Psoas muscle (tissue), 8 donors: ENCODE results near the gene ZNF620. TPM values are rescaled to one million over a fixed set of nuclear protein-coding genes. Genes with fewer than 3 reads are reported as not detected.
"Not testable (repeated sequence)": the region's sequence is repeated elsewhere in the genome, so short reads cannot be mapped to it uniquely, and the experiment has no call there.

Experiments used
- ATAC-seq, 4 donors: fragments of 200-7000 bp; cut with Tn5 transposase; one replicate each; pipeline ENCODE4 v1.9.1; 2020; ENCODE audit warnings: moderate library complexity in 3 of 4, mild to moderate bottlenecking in 2 of 4
- DNase-seq, 2 donors: peaks; one replicate each; pipeline ENCODE4 v3.0.0-alpha.2; 2020
- H3K27ac ChIP-seq: fragments of 200-600 bp; one replicate; pipeline ENCODE4 v1.8.0; 2022
- H3K27me3 ChIP-seq, 3 donors: fragments of 200-600 bp in 1 of 3; one replicate each; pipeline versions ENCODE4 v1.6.1 to v1.8.0; 2013 to 2022; ENCODE audit warnings: low read length in 2 of 3, mild to moderate bottlenecking in 2 of 3, moderate library complexity in 1 of 3; ENCODE audit not compliant: insufficient read depth in 3 of 3
- H3K36me3 ChIP-seq, 2 donors: fragments of 200-600 bp in 1 of 2; one replicate each; pipeline versions ENCODE4 v1.6.1 to v1.8.0; 2013 to 2022; ENCODE audit warnings: low read depth in 1 of 2, mild to moderate bottlenecking in 1 of 2, moderate library complexity in 1 of 2; ENCODE audit not compliant: insufficient read depth in 1 of 2
- H3K4me1 ChIP-seq: fragments of 200-600 bp; one replicate; pipeline ENCODE4 v1.8.0; 2022
- H3K4me3 ChIP-seq: fragments of 200-600 bp; one replicate; pipeline ENCODE4 v1.8.0; 2022; ENCODE audit warnings: mild to moderate bottlenecking
- H3K9me3 ChIP-seq: fragments of 200-600 bp; one replicate; pipeline ENCODE4 v1.8.0; 2022
- CTCF ChIP-seq: fragments of 200-600 bp; IDR thresholded peaks from one replicate; pipeline ENCODE4 v1.8.0; 2022; ENCODE audit warnings: antibody characterized with exemption
- WGBS, 3 donors: extraction: QIAGEN DNeasy Blood & Tissue Kit; methylation state at CpG; one replicate each; pipeline versions ENCODE4 v1.1.6 to v1.1.7; 2013; 5-methylcytosine and 5-hydroxymethylcytosine counted together
- intact Hi-C, 2 donors: fragments of 100-400 bp; cut with DNase I; formaldehyde crosslinking; loops; one replicate each; pipeline versions ENCODE4 v1.11.0 to v1.14.2; 2022
- polyA plus RNA-seq, 3 donors: library from polyadenylated mRNA; stranded (reverse); fragments of 200-250 nt; gene quantifications; one replicate each; pipeline ENCODE4 v1.2.3, GENCODE V29; 2013
- total RNA-seq, 4 donors: library from RNA; stranded (reverse); fragmentation: NEBNext Ultra II Directional in 2 of 4; extraction: Animal tissue kit (Norgen Biotek cat#: 25700) in 2 of 4; gene quantifications; one replicate each; pipeline versions ENCODE4 v1.2.1 to v1.2.4, GENCODE V29; 2021 to 2023
- donor health status: healthy with polysubstance abuse.
- donor health status: DM: no; HTN: no; CAD: no; lungs with moderate emphysema.
- donor health status: Bipolar disorder and iron deficiency.
- donor health status: healthy.
- donor health status: DM: yes; HTN: yes; CAD: no.
- donor health status: DM: no; HTN: no; CAD: no.
- donor health status: DM: no; HTN: no; CAD: no.
- donor health status: DM: yes; HTN: yes; CAD: no.

The ZNF620 gene
- total and polyA plus RNA-seq, 7 donors = 1.1 to 2.6 (median 2.0) TPM

GRCh38 chr3:40461161-40461560 lies 44.7 kb upstream of the ZNF620 start:
- intact Hi-C loops = no loop called here
- Histone ChIP-seq H3K4me1 (peaks cover 19% of the 10 kb centered on the region), H3K9me3 (no peaks in the 10 kb centered on the region), H3K36me3 (peaks cover 7 to 84% of the 10 kb centered on the region in 2 donors), H3K4me3 (no peak overlapping the region), H3K27ac (no peak overlapping the region), H3K27me3 (no peaks in the 10 kb centered on the region)
- no peak for TF ChIP-seq CTCF
- WGBS, 3 donors = 75 to 78% (median 76%) methylated on average over 3 of the region's 3 CpGs
- DNase-seq = no peak
- ATAC-seq = no peak

- not testable (repeated sequence) for ATAC-seq, H3K27me3 ChIP-seq, H3K4me3 ChIP-seq, H3K27ac ChIP-seq, H3K9me3 ChIP-seq, DNase-seq
- WGBS, 3 donors = 94 to 96% (median 96%) methylated on average over 7 of the region's 7 CpGs
- intact Hi-C loops = loop anchor here in 1 of 2 donors (1.0 kb wide), 1 partner anchor 19 kb away; no protein-coding TSS in a partner anchor
- Histone ChIP-seq H3K4me1 (peaks cover 16% of the 10 kb centered on the region), H3K36me3 (peaks cover 7 to 99% of the 10 kb centered on the region in 2 donors)
Measured at GRCh38 chr3:40462838-40463237, 43.0 kb upstream of the ZNF620 start.

- intact Hi-C loops = loop anchor here in 1 of 2 donors (1.0 kb wide), 1 partner anchor 19 kb away; no protein-coding TSS in a partner anchor
- Histone ChIP-seq H3K9me3 (no peaks in the 10 kb centered on the region), H3K4me1 (peaks cover 8% of the 10 kb centered on the region), H3K4me3 (no peak overlapping the region), H3K27me3 (no peaks in the 10 kb centered on the region), H3K27ac (no peak overlapping the region), H3K36me3 (peaks cover 7 to 94% of the 10 kb centered on the region in 2 donors)
- no peak for ATAC-seq
- DNase-seq = no peak
- TF ChIP-seq CTCF = no peak
- WGBS, 3 donors = 87 to 99% (median 96%) methylated on average over 2 of the region's 2 CpGs
Measured at GRCh38 chr3:40463579-40463978, 42.3 kb upstream of the ZNF620 start.

GRCh38 chr3:40464339-40465110 lies 41.3 kb upstream of the ZNF620 start:
- H3K36me3 ChIP-seq = peaks cover 7 to 85% of the 10 kb centered on the region in 2 donors

More at GRCh38 chr3:40464339-40465110, 41.3 kb upstream of the ZNF620 start:
- DNase-seq = no peak
- H3K4me3 ChIP-seq = no peak overlapping the region
- no peak overlapping the region for H3K27ac ChIP-seq
- WGBS, 3 donors = 75 to 78% (median 76%) methylated on average over 9 of the region's 9 CpGs
- ATAC-seq = no peak
- H3K9me3 ChIP-seq = no peaks in the 10 kb centered on the region
- no peak for TF ChIP-seq CTCF
- no peaks in the 10 kb centered on the region for H3K27me3 ChIP-seq
- intact Hi-C loops = loop anchor here in 1 of 2 donors (5.0 kb wide), 1 partner anchor 43 kb away; the partner anchor contains the start of gene ZNF620
- no peaks in the 10 kb centered on the region for H3K4me1 ChIP-seq
